NOMO-1 treated with dmso at 0.1 percent for 144 hours (cell line): ENCODE data around the gene SERPINB3.
"Not testable (repeated sequence)": the region's sequence is repeated elsewhere in the genome, so short reads cannot be mapped to it uniquely, and the experiment has no call there.

Experiments used
- DNase-seq: peaks from one replicate; lab custom pipeline; 2025; ENCODE audit not compliant: unreplicated experiment; lab: John Stamatoyannopoulos, UW

Gene SERPINB3

DNA sequence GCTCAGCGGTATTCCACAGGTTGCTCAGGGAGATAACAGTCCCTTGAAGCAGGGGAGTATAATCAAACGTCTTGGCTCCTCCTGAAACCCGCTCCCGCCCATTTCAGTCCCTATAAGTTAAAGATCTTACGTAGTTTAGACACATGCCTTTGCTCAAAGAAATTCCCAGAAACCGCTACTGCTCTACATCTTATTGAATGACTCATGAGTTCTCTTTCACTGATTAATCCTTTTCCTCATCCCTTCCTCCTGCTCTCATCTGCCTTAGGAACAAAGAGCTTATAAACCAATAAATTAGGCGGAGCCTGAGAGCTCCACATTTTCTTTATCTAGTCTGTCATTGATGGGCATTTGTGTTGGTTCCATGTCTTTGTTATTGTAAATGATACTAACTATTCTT is 13.5 kb downstream of the SERPINB3 start:
- DNase-seq: no peak

DNA sequence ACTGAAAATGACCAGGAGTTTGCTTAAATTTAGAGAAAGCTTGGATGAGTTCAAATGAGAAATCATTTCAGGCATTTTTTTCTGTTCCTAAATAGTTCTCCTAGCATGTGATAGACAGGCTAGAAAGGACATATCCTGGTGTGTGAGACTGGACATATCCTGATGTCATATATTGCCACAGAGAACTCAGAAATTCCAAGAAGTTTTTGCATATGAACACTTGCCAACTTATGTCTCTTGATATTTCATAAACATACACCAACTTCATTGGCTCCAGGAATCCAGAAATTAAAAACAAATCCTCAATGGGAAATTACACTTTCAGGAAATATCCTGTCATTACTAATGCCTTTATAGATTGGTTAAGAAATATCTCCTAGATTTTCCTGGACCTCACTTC is 14.8 kb downstream of the SERPINB3 start:
- DNase-seq: no peak

DNA sequence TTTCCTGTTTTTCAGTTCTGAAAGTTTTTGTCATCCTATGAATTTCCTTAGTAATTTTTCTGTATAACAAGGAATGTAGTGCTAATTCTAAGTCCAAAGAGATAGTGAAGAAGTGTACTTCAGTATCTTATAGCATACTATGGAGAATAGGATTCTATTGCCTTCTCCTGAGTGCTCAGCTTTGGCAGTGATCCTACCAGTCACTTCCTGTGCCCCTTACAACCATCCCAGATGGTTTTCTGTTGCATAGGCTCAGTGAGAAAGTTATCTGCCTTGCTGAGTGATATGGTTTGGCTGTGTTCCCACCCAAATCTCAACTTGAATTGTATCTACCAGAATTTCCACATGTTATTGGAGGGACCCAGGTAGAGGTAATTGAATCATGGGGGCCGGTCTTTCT is 17.0 kb downstream of the SERPINB3 start:
- DNase-seq: not testable (repeated sequence)

DNA sequence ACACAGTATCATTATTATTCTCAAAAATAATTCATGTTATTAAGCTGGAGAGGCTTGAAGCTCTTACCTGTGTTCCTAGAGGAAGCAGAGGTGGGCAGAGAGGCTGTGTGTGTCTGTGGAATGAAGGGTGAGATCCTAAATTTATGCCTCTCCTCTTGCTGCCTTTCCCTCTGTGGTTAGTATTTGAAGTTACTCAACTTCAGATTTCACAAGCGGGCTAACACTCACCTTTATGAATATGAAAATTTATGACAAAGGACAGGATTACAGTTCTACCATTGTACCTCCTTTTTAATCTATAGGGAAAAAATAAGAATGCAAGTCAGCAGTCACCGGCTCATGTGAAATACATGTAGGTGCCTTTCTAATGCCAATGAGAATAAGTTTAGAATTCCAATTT is 17.6 kb downstream of the SERPINB3 start, which contains the start of gene SERPINB4:
Gene SERPINB4 (minus strand): TSS at position 115 of the 400 bp plus-strand sequence. CDS start 679 bp downstream, outside the sequence.
- DNase-seq: not testable (repeated sequence)

DNA sequence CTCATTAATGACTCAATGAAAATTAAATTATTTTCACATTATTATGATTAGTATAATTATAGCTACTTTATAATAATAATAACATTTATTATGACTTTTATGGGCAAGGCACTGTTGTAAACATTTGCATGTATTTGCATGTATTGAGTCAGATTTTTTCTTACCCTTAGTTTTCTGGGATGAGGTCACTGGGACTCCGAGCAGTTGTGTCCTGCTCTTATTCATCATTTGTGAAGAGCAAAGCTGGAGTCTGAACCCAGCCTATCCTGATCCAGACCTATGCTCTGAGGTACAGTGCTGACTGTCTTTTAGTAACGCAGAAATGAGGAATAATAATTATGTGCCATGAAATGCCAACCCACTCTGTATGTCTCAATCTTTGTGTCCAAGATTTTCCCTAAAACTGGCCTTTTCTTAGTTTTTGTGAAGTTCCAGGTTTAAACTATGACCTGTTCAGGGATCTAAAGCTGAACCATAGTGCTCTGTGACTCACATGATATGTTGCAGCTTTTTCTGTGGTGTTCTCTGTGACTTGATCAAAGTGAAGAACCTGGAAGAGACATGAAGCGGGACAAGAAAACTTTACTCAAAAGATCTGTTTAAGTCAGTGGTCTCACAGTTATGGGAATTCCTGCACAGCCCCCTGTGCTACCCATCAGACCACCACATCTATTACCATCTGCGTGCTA is 18.9 kb downstream of the SERPINB3 start:
- DNase-seq: not testable (repeated sequence)

DNA sequence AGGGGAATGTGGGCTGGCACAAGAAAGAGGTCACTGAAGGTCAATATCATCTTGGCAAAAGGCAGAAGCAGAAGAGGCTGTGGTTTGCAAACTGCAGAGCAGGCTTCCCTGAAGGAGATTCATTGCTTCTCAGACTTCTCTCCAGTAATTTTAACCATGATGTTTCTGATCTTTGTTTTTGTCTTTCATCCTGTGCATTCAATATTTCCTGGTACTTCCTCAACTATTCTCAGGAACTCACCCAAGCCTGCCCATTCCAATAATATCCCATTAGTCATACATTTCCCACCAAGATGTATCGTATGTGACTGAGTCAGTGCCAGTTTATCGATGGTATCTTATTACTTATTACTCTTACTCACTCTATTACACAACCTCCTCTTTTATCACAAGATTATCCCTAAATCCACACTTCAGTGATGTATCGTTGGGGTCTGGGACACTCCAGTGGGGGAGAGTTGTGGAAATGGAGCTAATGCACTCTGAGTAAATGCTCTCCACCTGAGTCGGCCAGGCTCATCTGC is 20.5 kb downstream of the SERPINB3 start:
- not testable (repeated sequence) for DNase-seq

DNA sequence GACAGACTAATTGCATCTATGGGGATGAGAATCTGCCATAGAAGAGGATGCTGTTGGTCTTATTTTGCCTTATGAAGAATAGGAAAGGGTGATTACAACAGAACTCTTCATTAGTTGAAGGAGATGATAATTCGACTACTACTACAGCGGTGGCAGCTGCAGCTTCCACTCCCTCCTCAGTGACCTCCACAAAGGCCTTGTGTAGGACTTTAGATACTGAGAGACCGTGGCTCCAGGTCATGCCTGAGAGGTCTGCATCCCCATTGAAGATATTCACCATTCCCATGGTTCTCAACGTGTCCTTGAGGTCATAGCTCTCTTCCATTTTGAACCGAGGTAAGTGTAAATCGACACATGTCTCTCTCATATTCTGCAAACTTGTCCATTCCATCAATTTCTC is 24.0 kb downstream of the SERPINB3 start:
- DNase-seq: no peak

DNA sequence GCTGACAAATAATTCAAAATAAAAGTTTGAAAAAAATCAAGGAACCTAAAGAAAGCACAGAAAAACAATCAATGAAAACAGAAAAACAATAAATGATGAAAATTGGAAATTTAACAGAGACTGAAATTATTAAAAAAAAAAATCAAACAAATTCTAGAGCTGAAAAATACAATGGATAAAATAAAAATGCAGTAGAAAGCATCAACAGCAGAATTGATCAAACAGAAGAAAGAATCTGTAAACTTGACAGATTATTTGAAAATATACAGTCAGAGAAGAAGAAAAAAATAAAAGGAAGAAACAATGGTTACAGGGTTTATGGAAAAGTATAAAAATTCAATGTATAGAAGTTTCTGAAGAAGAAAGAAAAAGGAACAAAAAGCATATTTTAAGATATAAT is 33.9 kb downstream of the SERPINB3 start:
- DNase-seq: no peak

DNA sequence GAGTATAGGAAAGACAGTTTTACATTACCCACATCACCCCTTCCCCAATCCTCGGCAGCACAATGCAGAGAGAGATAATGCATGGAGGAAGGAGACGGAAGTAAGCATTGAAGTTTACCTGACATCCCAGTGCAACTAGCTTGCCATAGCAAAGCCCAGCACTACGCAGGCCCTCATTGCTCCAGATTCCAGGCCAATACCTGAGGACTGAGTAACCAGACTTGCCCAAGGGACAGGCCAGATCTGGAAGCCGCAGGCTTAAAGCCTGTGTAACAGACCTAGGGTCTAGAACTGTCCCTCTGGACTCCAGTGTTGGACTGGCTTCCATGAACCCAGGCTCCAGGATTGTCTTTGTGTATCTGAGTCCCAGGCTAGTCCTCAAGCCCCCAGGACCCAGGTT is 35.3 kb downstream of the SERPINB3 start:
- DNase-seq: no peak

DNA sequence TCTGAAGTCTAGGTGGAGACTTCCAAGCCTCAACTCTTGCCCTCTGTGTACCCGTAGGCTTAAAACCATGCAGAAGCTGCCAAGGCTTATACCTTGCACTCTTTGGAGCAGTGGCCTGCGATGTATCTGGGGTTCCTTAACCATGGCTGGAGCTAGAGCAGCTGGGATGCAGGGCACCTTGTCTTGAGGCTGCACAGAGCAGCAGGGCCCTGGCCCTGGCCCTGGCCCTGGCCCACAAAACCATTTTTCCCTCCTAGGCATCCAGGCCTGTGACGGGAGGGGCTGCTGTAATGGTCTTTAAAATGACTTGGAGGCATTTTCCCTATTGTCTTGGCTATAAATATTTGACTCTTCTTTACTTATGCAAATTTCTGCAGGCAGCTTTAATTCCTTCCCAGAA is 36.8 kb downstream of the SERPINB3 start:
- no peak for DNase-seq

DNA sequence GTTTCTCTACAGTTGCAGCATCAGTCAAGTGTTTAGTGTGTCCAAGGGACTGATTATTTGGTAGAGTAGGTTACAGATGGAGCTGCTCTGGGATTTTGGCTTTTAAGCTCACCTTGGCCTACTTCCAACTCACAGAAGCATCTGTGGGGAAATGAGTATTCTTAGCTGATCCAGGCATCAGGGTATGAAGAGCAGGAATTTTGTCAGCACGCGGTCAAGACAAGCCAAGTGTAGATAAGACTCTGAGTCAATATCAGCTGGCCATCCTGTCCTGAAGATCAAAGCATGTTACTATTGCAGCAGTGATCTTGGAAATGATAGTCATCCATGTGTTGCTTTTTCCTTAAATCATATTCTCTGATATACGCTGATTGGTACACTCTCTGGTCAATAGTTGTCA is 42.0 kb downstream of the SERPINB3 start:
- no peak for DNase-seq

DNA sequence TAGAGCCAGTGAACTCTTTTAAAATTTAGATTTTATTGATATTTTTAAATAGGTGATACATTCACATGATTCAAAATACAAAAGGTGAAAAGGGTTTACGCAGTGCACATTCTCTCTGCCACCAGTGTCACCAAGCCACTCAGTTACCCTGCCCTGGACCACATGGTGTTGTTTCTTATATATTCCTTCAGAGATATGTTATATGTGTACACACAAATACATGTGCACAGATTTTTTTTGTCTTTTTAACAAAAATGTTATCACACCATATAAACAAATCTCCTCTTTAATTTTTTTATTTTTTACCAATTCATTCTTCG is 43.8 kb downstream of the SERPINB3 start:
- DNase-seq: no peak

DNA sequence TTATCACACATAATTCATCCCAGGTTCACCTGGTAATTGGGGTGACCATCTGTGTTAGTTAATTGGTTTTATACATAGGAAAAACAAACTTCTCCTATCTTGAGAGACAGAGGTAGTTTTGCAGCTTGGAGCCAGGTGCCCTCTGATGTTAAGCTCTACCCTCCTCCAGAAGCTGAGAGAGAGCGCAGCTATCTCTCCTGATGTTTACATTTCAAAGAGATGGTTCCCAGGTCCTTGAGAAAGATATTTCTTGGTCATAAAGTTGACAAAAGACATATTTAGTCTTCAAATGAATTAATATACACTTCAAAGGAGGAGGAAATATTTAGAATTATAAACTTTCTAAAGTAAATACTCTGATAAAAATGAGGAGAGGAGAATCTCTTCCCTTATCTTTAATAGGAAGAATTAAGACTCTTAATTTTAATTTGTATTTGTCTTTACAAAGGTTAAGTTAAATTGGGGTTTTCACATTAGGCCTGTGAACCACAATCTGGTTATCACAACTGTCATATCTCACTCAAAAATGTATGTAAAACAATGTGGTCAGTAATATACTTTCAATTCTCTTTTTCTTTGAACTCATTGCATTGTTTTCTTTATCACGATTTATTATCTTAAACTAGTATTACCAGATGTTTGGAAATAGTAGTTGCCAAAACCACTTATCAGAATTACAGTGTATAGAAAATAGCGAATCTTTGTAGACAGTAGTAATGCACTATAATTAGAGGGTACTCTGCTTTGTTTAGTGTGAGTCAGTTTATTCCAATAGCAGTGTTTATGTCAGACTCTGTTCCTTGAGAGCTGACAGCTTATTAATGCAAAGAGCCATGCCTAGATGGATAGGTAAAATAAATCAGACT is 44.4 kb downstream of the SERPINB3 start:
- DNase-seq: no peak

DNA sequence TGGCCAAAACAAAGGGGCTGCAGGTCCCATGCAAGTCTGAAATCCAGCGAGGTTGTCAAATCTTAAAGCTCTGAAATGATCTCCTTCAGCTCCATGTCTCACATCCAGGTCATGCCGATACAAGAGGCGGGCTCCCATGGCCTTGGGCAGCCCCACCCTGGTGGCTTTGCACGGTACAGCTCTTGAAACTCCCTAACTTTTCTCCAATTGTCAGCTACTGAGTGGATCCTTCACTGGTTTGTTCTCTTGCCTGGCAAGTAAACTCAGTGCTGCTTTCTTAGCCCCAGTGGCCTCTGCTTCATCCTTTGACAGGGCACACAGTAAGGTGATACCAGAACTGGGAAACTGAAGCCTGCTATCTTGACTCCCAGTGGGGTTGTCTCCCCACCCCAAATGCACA is 48.3 kb downstream of the SERPINB3 start:
- DNase-seq: no peak

DNA sequence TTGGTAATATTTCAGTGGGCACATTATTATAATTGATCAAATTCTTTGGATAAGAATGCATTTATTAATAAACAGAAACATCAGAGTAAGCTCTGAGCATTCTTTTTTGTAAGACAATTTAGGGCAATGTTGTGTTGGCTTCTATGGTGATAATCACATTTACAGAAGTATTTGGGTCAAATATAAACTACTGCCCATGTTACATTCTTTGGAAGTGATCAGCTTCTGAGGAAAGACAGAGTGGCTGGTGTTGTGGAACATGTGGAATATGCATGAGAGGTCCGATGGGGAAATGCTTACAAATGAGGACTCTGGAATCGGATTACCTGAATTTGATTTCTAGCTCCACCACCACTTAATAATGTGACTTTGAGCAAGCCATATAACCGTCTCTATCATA is 55.2 kb downstream of the SERPINB3 start:
- no peak for DNase-seq
